Hepatocyte (in vitro differentiated cells): ENCODE results near the gene SLC26A6. TPM values are rescaled to one million over a fixed set of nuclear protein-coding genes. Genes with fewer than 3 reads are reported as not detected.

ENCODE experiments used
- DNase-seq: peaks from one replicate; pipeline ENCODE4 v3.0.0-alpha.2; 2016; ENCODE audit warnings: low spot score
- H2AFZ ChIP-seq: fragments of 200-600 bp; sonication (generic); 2 replicates; pipeline ENCODE4 v1.6.0; 2016; ENCODE audit warnings: antibody characterized with exemption, mild to moderate bottlenecking
- H3K27ac ChIP-seq: fragments of 200-600 bp; sonication (generic); 2 replicates; pipeline ENCODE4 v1.5.1; 2016; ENCODE audit warnings: mild to moderate bottlenecking
- H3K27me3 ChIP-seq: fragments of 200-600 bp; sonication (generic); 2 replicates; pipeline ENCODE4 v1.6.1; 2016
- H3K36me3 ChIP-seq: fragments of 200-600 bp; sonication (generic); replicated peaks from 2 replicates; pipeline ENCODE4 v1.5.1; 2016; ENCODE audit warnings: low read depth; ENCODE audit not compliant: insufficient read depth
- H3K4me1 ChIP-seq: fragments of 200-600 bp; sonication (generic); 2 replicates; pipeline ENCODE4 v1.5.1; 2016; ENCODE audit warnings: mild to moderate bottlenecking, moderate library complexity; ENCODE audit not compliant: insufficient read depth
- H3K4me2 ChIP-seq: fragments of 200-600 bp; sonication (generic); 2 replicates; pipeline ENCODE4 v1.6.0; 2016
- H3K4me3 ChIP-seq: fragments of 200-600 bp; sonication (generic); 2 replicates; pipeline ENCODE4 v1.5.1; 2016; ENCODE audit warnings: mild to moderate bottlenecking
- H3K79me2 ChIP-seq: fragments of 200-600 bp; sonication (generic); 2 replicates; pipeline ENCODE4 v1.6.0; 2017; ENCODE audit warnings: mild to moderate bottlenecking
- H3K9me2 ChIP-seq: fragments of 200-600 bp; sonication (generic); replicated peaks from 2 replicates; pipeline ENCODE4 v1.6.0; 2017; ENCODE audit warnings: mild to moderate bottlenecking; ENCODE audit not compliant: insufficient read depth
- H3K9me3 ChIP-seq: fragments of 200-600 bp; sonication (generic); 2 replicates; pipeline ENCODE4 v1.5.1; 2016; ENCODE audit warnings: low read depth, mild to moderate bottlenecking
- H4K20me1 ChIP-seq: fragments of 200-600 bp; sonication (generic); 2 replicates; pipeline ENCODE4 v1.6.0; 2016; ENCODE audit warnings: mild to moderate bottlenecking; ENCODE audit not compliant: insufficient read depth, poor library complexity, severe bottlenecking
- CTCF ChIP-seq: fragments of 200-600 bp; sonication (generic); IDR thresholded peaks from 2 replicates; pipeline ENCODE4 v1.5.1; 2016; ENCODE audit warnings: antibody characterized with exemption, mild to moderate bottlenecking; ENCODE audit not compliant: poor library complexity
- EZH2 ChIP-seq: fragments of 200-600 bp; sonication (generic); IDR thresholded peaks from 2 replicates; pipeline ENCODE4 v1.6.1; 2016; ENCODE audit warnings: antibody characterized with exemption, mild to moderate bottlenecking, borderline replicate concordance
- EZH2phosphoT487 ChIP-seq: fragments of 200-600 bp; sonication (generic); IDR thresholded peaks from one replicate; pipeline ENCODE4 v1.6.1; 2018; ENCODE audit warnings: antibody characterized with exemption, mild to moderate bottlenecking, low read depth, moderate library complexity; ENCODE audit not compliant: unreplicated experiment, severe bottlenecking
- WGBS: methylation state at CpG from one replicate; pipeline ENCODE4 v1.1.6; 2016; ENCODE audit warnings: low lambda C conversion rate; ENCODE audit errors: missing lambda C conversion rate; 5-methylcytosine and 5-hydroxymethylcytosine counted together
- polyA plus RNA-seq: library from polyadenylated mRNA; unstranded; fragments of >200 nt; fragmentation: Nextera tagmentation; extraction: Ambion mirVana; gene quantifications from 2 replicates; pipeline ENCODE4 v1.2.1, GENCODE V29; 2016
- total RNA-seq: library from RNA; depleted of rRNA; stranded (reverse); fragments of >200 nt; gene quantifications from 2 replicates; pipeline ENCODE4 v1.2.3, GENCODE V29; 2014

The SLC26A6 gene
- total and polyA plus RNA-seq, 2 experiments from 2014 or later: 53.7 to 56.6 TPM

- 94% methylated on average over 24 of the region's 38 CpGs for WGBS
- TF ChIP-seq EZH2phosphoT487 (no peak), CTCF (no peak), EZH2 (no peak)
- no peaks in the 10 kb centered on the region for H3K9me2 ChIP-seq
- H3K27ac ChIP-seq: no peak overlapping the region
- no peaks in the 10 kb centered on the region for H3K79me2 ChIP-seq
- H3K36me3 ChIP-seq: no peaks in the 10 kb centered on the region
- H3K27me3 ChIP-seq: no peaks in the 10 kb centered on the region
- H2AFZ ChIP-seq: no peak overlapping the region
- no peak overlapping the region for H3K4me3 ChIP-seq
- no peaks in the 10 kb centered on the region for H3K9me3 ChIP-seq
- no peak for DNase-seq
- H3K4me2 ChIP-seq: no peak overlapping the region
- no peaks in the 10 kb centered on the region for H4K20me1 ChIP-seq
- H3K4me1 ChIP-seq: peaks cover 13% of the 10 kb centered on the region
Measured at GRCh38 chr3:48639944-48640606, 4.8 kb upstream of the SLC26A6 start.

GRCh38 chr3:48637305-48637704 is 2.0 kb upstream of the SLC26A6 start:
- Histone ChIP-seq H3K9me2 (no peaks in the 10 kb centered on the region), H4K20me1 (peaks cover 8% of the 10 kb centered on the region), H3K27ac (no peak overlapping the region), H3K9me3 (no peaks in the 10 kb centered on the region), H3K4me1 (peaks cover 22% of the 10 kb centered on the region), H3K4me2 (no peak overlapping the region), H3K27me3 (no peaks in the 10 kb centered on the region), H3K4me3 (no peak overlapping the region), H3K36me3 (no peaks in the 10 kb centered on the region), H3K79me2 (peaks cover 12% of the 10 kb centered on the region), H2AFZ (no peak overlapping the region)
- no peak for TF ChIP-seq CTCF
- no peak for TF ChIP-seq EZH2phosphoT487
- TF ChIP-seq EZH2: no peak
- 50% methylated on average over 6 of the region's 6 CpGs for WGBS
- DNase-seq: no peak

DNA sequence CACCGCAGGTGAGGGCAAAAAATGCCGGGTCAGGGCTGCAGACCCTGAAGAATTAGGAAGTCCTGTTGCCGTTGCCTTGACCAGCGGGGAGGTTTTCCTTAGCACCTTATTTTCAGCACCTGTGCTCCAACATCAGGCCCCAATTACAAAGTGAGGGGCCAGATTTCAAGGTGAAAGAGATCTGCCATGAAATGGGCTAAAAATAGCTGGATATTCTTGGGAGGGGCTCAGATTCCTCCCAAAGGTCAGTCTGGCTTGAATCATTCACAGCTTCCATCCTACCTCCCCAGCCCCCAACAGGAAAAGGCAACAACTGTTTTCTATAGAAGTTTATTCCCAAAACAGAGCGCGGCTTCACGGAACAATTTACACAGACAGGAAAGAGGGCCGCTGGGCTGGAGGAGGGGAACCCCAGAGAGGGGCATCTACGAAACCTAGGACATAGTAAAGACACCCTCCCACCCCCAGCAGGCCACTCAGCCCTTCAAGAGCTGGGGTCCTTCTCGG is 941 bp upstream of the SLC26A6 start:
- Histone ChIP-seq H2AFZ (peak overlapping the region; percentile 69), H3K27ac (peak overlapping the region; percentile 73), H3K79me2 (peaks cover 12% of the 10 kb centered on the region), H4K20me1 (peaks cover 8% of the 10 kb centered on the region), H3K36me3 (no peaks in the 10 kb centered on the region), H3K4me2 (peak overlapping the region; percentile 90), H3K4me1 (peaks cover 22% of the 10 kb centered on the region), H3K4me3 (peak overlapping the region; percentile 35), H3K9me2 (no peaks in the 10 kb centered on the region), H3K27me3 (no peaks in the 10 kb centered on the region), H3K9me3 (no peaks in the 10 kb centered on the region)
- no peak for TF ChIP-seq EZH2
- TF ChIP-seq EZH2phosphoT487: no peak
- TF ChIP-seq CTCF: no peak
- WGBS: 31% methylated on average over 10 of the region's 10 CpGs
- DNase-seq: no peak
